SHP77 (cell line): ENCODE results near the gene KIF3C.
"Not testable (repeated sequence)": the region's sequence is repeated elsewhere in the genome, so short reads cannot be mapped to it uniquely, and the experiment has no call there.

Source experiments
- DNase-seq, 2 experiments: peaks; one replicate each; lab custom pipeline; 2025; lab: John Stamatoyannopoulos, UW

The KIF3C gene

GRCh38 chr2:25960920-25961319, 21.4 kb downstream of the KIF3C start:
- DNase-seq = no peak

- DNase-seq = no peak
Measured at GRCh38 chr2:25960396-25960795, 21.9 kb downstream of the KIF3C start.

- not testable (repeated sequence) for DNase-seq
Measured at GRCh38 chr2:25958611-25959010, 23.7 kb downstream of the KIF3C start.

- no peak for DNase-seq
Measured at GRCh38 chr2:25957743-25958142, 24.6 kb downstream of the KIF3C start.

- DNase-seq = no peak
Measured at GRCh38 chr2:25955869-25956535, 26.3 kb downstream of the KIF3C start.

GRCh38 chr2:25955036-25955435, 27.3 kb downstream of the KIF3C start:
- DNase-seq = no peak

GRCh38 chr2:25954199-25954752, 28.0 kb downstream of the KIF3C start:
- no peak for DNase-seq

GRCh38 chr2:25951071-25951547, 31.2 kb downstream of the KIF3C start:
- peak; percentile 93 to 95 for DNase-seq

GRCh38 chr2:25948437-25948836, 33.9 kb downstream of the KIF3C start:
- DNase-seq = no peak

- no peak for DNase-seq
Measured at GRCh38 chr2:25941042-25941441, 41.3 kb downstream of the KIF3C start.

- DNase-seq = no peak
Measured at GRCh38 chr2:25939257-25939668, 43.0 kb downstream of the KIF3C start.

- DNase-seq = no peak
Measured at GRCh38 chr2:25938345-25938744, 44.0 kb downstream of the KIF3C start.

- DNase-seq = no peak
Measured at GRCh38 chr2:25936889-25937545, 45.3 kb downstream of the KIF3C start.

GRCh38 chr2:25933622-25934021, 48.7 kb downstream of the KIF3C start:
- DNase-seq = no peak

GRCh38 chr2:25929789-25930473, 52.4 kb downstream of the KIF3C start:
- no peak for DNase-seq

GRCh38 chr2:25928668-25929067, 53.6 kb downstream of the KIF3C start:
- no peak for DNase-seq

- DNase-seq = no peak
Measured at GRCh38 chr2:25926984-25927756, 55.1 kb downstream of the KIF3C start.

GRCh38 chr2:25922501-25922900, 59.8 kb downstream of the KIF3C start:
- DNase-seq = no peak

- no peak for DNase-seq
Measured at GRCh38 chr2:25920786-25921415, 61.4 kb downstream of the KIF3C start.

GRCh38 chr2:25920336-25920735, 62.0 kb downstream of the KIF3C start:
- DNase-seq = no peak

GRCh38 chr2:25917832-25918231, 64.5 kb downstream of the KIF3C start:
- no peak for DNase-seq
